H1 (cell line): ENCODE results near the gene PRSS8. TPM values are rescaled to one million over a fixed set of nuclear protein-coding genes. Genes with fewer than 3 reads are reported as not detected.
"Not testable (repeated sequence)": the region's sequence is repeated elsewhere in the genome, so short reads cannot be mapped to it uniquely, and the experiment has no call there.

Experiments used
- CTCF ChIA-PET: fragments of 300-600 bp; sonication (Branson Sonifier 250); formaldehyde crosslinking; loops from one replicate; lab custom pipeline; 2021; ENCODE audit not compliant: partially characterized antibody; lab: Charles Lee
- POLR2A ChIA-PET: fragments of 300-600 bp; sonication (Branson Sonifier 250); formaldehyde crosslinking; loops from one replicate; lab custom pipeline; 2021; ENCODE audit warnings: inconsistent platforms; ENCODE audit not compliant: partially characterized antibody; lab: Charles Lee
- DNase-seq, 2 experiments: peaks; one replicate each; pipeline versions ENCODE4 v3.0.0 to v3.0.0-alpha.2; 2010 to 2022; ENCODE audit warnings: low spot score in 2 of 2, low read depth in 1 of 2, mixed read lengths in 1 of 2
- FAIRE-seq: peaks from 2 replicates; lab custom pipeline; 2011; peaks lifted over from hg19 to GRCh38; lab: Jason Lieb, UNC
- H2AFZ ChIP-seq: 2 replicates; pipeline ENCODE4 v1.8.1; 2012; ENCODE audit warnings: low read length, inconsistent platforms
- H2AK5ac ChIP-seq: 2 replicates; pipeline ENCODE4 v1.6.1; 2013; ENCODE audit warnings: low read depth, low read length
- H2BK120ac ChIP-seq: replicated peaks from 2 replicates; pipeline ENCODE3; 2013; ENCODE audit warnings: low read depth, low read length, inconsistent platforms
- H2BK12ac ChIP-seq: 2 replicates; pipeline ENCODE4 v1.6.1; 2013; ENCODE audit warnings: low read depth, low read length
- H2BK15ac ChIP-seq: 2 replicates; pipeline ENCODE4 v1.6.1; 2013; ENCODE audit warnings: low read length
- H2BK20ac ChIP-seq: 2 replicates; pipeline ENCODE4 v1.6.1; 2013; ENCODE audit warnings: low read length
- H2BK5ac ChIP-seq: 2 replicates; pipeline ENCODE4 v1.6.1; 2013; ENCODE audit warnings: low read depth, low read length
- H3K14ac ChIP-seq: 2 replicates; pipeline ENCODE4 v1.6.1; 2013; ENCODE audit warnings: inconsistent platforms; ENCODE audit not compliant: insufficient read length
- H3K18ac ChIP-seq: 2 replicates; pipeline ENCODE4 v1.6.1; 2013; ENCODE audit warnings: low read length; ENCODE audit errors: extremely low read depth
- H3K23ac ChIP-seq: 2 replicates; pipeline ENCODE4 v1.6.1; 2013; ENCODE audit warnings: inconsistent platforms; ENCODE audit not compliant: insufficient read length
- H3K23me2 ChIP-seq: 2 replicates; pipeline ENCODE4 v1.6.1; 2013; ENCODE audit warnings: low read depth, low read length
- H3K27ac ChIP-seq: 2 replicates; pipeline ENCODE4 v1.6.1; 2011; ENCODE audit warnings: low read depth, low read length, inconsistent platforms
- H3K27me3 ChIP-seq, 4 experiments: replicated peaks in 1 of 4; 1 replicate in 1 of 4; 2 replicates in 3 of 4; pipeline versions ENCODE4 v1.6.1 to v1.8.1; 2011 to 2013; ENCODE audit warnings: low read length in 3 of 4, mild to moderate bottlenecking in 3 of 4, inconsistent platforms in 2 of 4, mixed read lengths in 2 of 4, moderate library complexity in 1 of 4; ENCODE audit not compliant: control insufficient read depth in 3 of 4, insufficient read depth in 3 of 4; ENCODE audit errors: extremely low read depth in 1 of 4
- H3K36me3 ChIP-seq, 4 experiments: 2 replicates each; pipeline versions ENCODE4 v1.6.1 to v1.8.1; 2011 to 2013; ENCODE audit warnings: mild to moderate bottlenecking in 4 of 4, low read length in 3 of 4, moderate library complexity in 2 of 4, control low read depth in 1 of 4, inconsistent platforms in 1 of 4; ENCODE audit not compliant: insufficient read depth in 4 of 4, control insufficient read depth in 2 of 4
- H3K4ac ChIP-seq: replicated peaks from 2 replicates; pipeline ENCODE3; 2013; ENCODE audit warnings: low read length, low read depth, mixed read lengths, inconsistent platforms; ENCODE audit not compliant: insufficient read length
- H3K4me1 ChIP-seq, 4 experiments: replicated peaks in 1 of 4; 1 replicate in 1 of 4; 2 replicates in 3 of 4; pipeline versions ENCODE4 v1.6.1 to v1.8.1; 2011 to 2013; ENCODE audit warnings: low read length in 3 of 4, inconsistent platforms in 2 of 4, mixed read lengths in 1 of 4; ENCODE audit not compliant: insufficient read depth in 4 of 4, control insufficient read depth in 3 of 4
- H3K4me2 ChIP-seq, 2 experiments: 2 replicates each; pipeline versions ENCODE4 v1.6.1 to v1.8.1; 2011 to 2013; ENCODE audit warnings: low read depth in 2 of 2, low read length in 2 of 2, control low read depth in 1 of 2, inconsistent platforms in 1 of 2, mild to moderate bottlenecking in 1 of 2; ENCODE audit not compliant: insufficient read depth in 1 of 2
- H3K4me3 ChIP-seq, 4 experiments: fragments of 200-600, 300-600 bp in 1 of 4; sonication (generic), shearing (Covaris generic), sonication (Bioruptor Twin) in 1 of 4; 2 replicates each; pipeline versions ENCODE4 v1.5.1 to v1.8.1; 2011 to 2016; ENCODE audit warnings: low read length in 4 of 4, low read depth in 3 of 4, control low read depth in 2 of 4, inconsistent platforms in 2 of 4, mild to moderate bottlenecking in 2 of 4, mixed read lengths in 1 of 4, moderate library complexity in 1 of 4; ENCODE audit not compliant: insufficient read depth in 2 of 4; ENCODE audit errors: extremely low read depth in 1 of 4
- H3K56ac ChIP-seq: replicated peaks from 2 replicates; pipeline ENCODE3; 2013; ENCODE audit warnings: low read depth, mild to moderate bottlenecking, mixed read lengths, low read length, inconsistent platforms; ENCODE audit not compliant: insufficient read length
- H3K79me1 ChIP-seq: 2 replicates; pipeline ENCODE4 v1.6.1; 2013; ENCODE audit warnings: low read depth, low read length, control low read depth
- H3K79me2 ChIP-seq, 2 experiments: 2 replicates each; pipeline versions ENCODE4 v1.6.1 to v1.8.1; 2012 to 2013; ENCODE audit warnings: low read length in 2 of 2, mild to moderate bottlenecking in 2 of 2, inconsistent platforms in 1 of 2; ENCODE audit not compliant: insufficient read depth in 2 of 2, control insufficient read depth in 1 of 2
- H3K9ac ChIP-seq, 4 experiments: replicated peaks in 1 of 4; 1 replicate in 1 of 4; 2 replicates in 3 of 4; pipeline versions ENCODE4 v1.6.1 to v1.8.1; 2011 to 2013; ENCODE audit warnings: low read depth in 3 of 4, low read length in 3 of 4, control low read depth in 2 of 4, mild to moderate bottlenecking in 2 of 4, moderate library complexity in 2 of 4, inconsistent platforms in 1 of 4; ENCODE audit errors: extremely low read depth in 1 of 4
- H3K9me3 ChIP-seq, 2 experiments: 2 replicates each; pipeline versions ENCODE4 v1.6.1 to v1.8.1; 2012 to 2013; ENCODE audit warnings: mild to moderate bottlenecking in 2 of 2, moderate library complexity in 2 of 2, control low read depth in 1 of 2, inconsistent platforms in 1 of 2, low read depth in 1 of 2, low read length in 1 of 2, mixed read lengths in 1 of 2; ENCODE audit not compliant: insufficient read depth in 2 of 2
- H4K20me1 ChIP-seq, 2 experiments: replicated peaks in 1 of 2; 2 replicates each; pipeline versions ENCODE3 to v1.8.1; 2011 to 2013; ENCODE audit warnings: inconsistent platforms in 2 of 2, low read length in 2 of 2, mild to moderate bottlenecking in 1 of 2; ENCODE audit not compliant: insufficient read depth in 2 of 2, control insufficient read depth in 1 of 2
- H4K5ac ChIP-seq: 2 replicates; pipeline ENCODE4 v1.6.1; 2013; ENCODE audit warnings: low read length, low read depth, mixed read lengths, inconsistent platforms; ENCODE audit not compliant: insufficient read length
- H4K8ac ChIP-seq: 2 replicates; pipeline ENCODE4 v1.8.0; 2013; ENCODE audit warnings: mild to moderate bottlenecking, moderate library complexity, low read length, inconsistent platforms; ENCODE audit not compliant: insufficient read depth; ENCODE audit errors: extremely low read depth
- H4K91ac ChIP-seq: replicated peaks from 2 replicates; pipeline ENCODE3; 2013; ENCODE audit warnings: low read length, mixed read lengths, inconsistent platforms; ENCODE audit not compliant: insufficient read length
- EZH2 ChIP-seq: fragments of 200-600 bp; sonication (generic); IDR thresholded peaks from 2 replicates; pipeline ENCODE4 v1.7.1; 2012; ENCODE audit warnings: low read depth, mild to moderate bottlenecking, moderate library complexity, low read length, inconsistent platforms; ENCODE audit not compliant: severe bottlenecking
- FOSL1 ChIP-seq: IDR thresholded peaks from 2 replicates; pipeline ENCODE4 v1.6.1; 2011; ENCODE audit warnings: mild to moderate bottlenecking, low read depth, low read length, moderate library complexity; ENCODE audit not compliant: insufficient read depth
- POLR2AphosphoS5 ChIP-seq: IDR thresholded peaks from 2 replicates; pipeline ENCODE4 v1.6.1; 2011; ENCODE audit warnings: low read depth, low read length
- SRF ChIP-seq: IDR thresholded peaks from 2 replicates; pipeline ENCODE4 v1.6.1; 2011; ENCODE audit warnings: mild to moderate bottlenecking, low read depth, low read length, moderate library complexity
- WGBS, 2 experiments: shearing (Covaris generic) in 1 of 2; methylation state at CpG; one replicate each; pipeline versions ENCODE4 v1.1.6 to v1.1.7; 2013 to 2015; ENCODE audit warnings: low lambda C conversion rate in 2 of 2, mixed read lengths in 2 of 2, inconsistent platforms in 1 of 2, low coverage in 1 of 2, missing lambda C conversion rate in 1 of 2; ENCODE audit not compliant: insufficient replicate concordance in 2 of 2, insufficient coverage in 1 of 2, insufficient read length in 1 of 2; ENCODE audit errors: extremely low coverage in 1 of 2, missing lambda C conversion rate in 1 of 2; 5-methylcytosine and 5-hydroxymethylcytosine counted together
- polyA plus RNA-seq, 7 experiments: library from polyadenylated mRNA; depleted of rRNA in 3 of 7; stranded (reverse) in 5 of 7; unstranded in 2 of 7; fragments of >200 nt in 5 of 7; fragments of 200-250 nt in 2 of 7; gene quantifications; 1 replicate in 5 of 7; 2 replicates in 1 of 7; 4 replicates in 1 of 7; pipeline versions ENCODE4 v1.2.1 to v1.2.3, GENCODE V29; 2011 to 2013; ENCODE audit warnings: missing spikeins in 2 of 7, mixed read lengths in 2 of 7
- total RNA-seq: library from RNA; stranded (reverse); fragmentation: NEBNext Ultra II Directional; extraction: Animal tissue kit (Norgen Biotek cat#: 25700); gene quantifications from 2 replicates; pipeline ENCODE4 v1.2.1, GENCODE V29; 2021

The PRSS8 gene
- total and polyA plus RNA-seq, 2 of the 8 experiments (the other 6 are each of a cell fraction or from before 2014, with no cell fraction given) = 87.7 to 273 TPM

DNA sequence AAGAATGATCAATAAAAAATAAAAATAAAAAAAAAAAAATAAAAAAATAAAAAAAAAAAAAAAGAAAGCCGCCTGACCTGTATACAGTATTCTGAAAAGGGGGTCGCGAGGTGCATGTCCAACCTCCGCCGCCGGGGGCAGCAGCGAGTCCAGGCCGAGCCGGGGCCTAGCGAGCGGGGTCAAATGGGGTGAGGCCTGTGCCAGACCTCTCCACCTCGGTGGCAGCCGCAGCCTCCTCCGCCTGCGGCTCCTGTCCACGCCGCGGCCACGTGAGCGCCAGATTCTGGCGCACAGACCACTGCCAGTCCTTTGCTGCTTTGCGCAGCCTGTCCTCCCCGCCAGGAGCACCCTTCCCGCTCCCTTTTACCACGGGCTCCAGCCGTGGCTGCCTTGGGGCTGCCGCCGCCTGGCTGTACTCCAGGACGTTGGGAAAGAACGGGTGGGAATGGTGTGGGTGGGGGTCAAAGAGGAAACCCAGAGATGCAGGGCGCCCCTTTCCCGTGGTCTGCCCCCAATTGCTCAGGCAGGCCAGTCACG is 29.8 kb downstream of the PRSS8 start (continued):
- TF ChIP-seq EZH2 (no peak), FOSL1 (no peak), POLR2AphosphoS5 (no peak), SRF (no peak)

- ChIA-PET POLR2A (interaction anchor here (0.7 to 3.0 kb wide), 9 partner anchors 10 to 79 kb away, joined by 3 to 16 read pairs (median 3); partner anchors contain the start of genes FUS, KAT8 and ZNF668), CTCF (interaction anchor here (0.6 to 1.9 kb wide), 10 partner anchors 8 to 185 kb away, joined by 3 to 7 read pairs (median 4); partner anchors contain the start of gene KAT8)
- not testable (repeated sequence) for H3K18ac ChIP-seq, H2BK5ac ChIP-seq, H2BK20ac ChIP-seq, H2BK120ac ChIP-seq, H3K9ac ChIP-seq, H3K36me3 ChIP-seq, H3K4me1 ChIP-seq, H3K79me2 ChIP-seq, H3K23me2 ChIP-seq, H3K23ac ChIP-seq, H3K4me2 ChIP-seq, DNase-seq, H3K4me3 ChIP-seq, H3K9me3 ChIP-seq, H3K27me3 ChIP-seq, FAIRE-seq, H3K79me1 ChIP-seq, H3K56ac ChIP-seq, H3K27ac ChIP-seq, H2BK15ac ChIP-seq, H3K14ac ChIP-seq, H2AFZ ChIP-seq, H2BK12ac ChIP-seq, H4K5ac ChIP-seq, H4K20me1 ChIP-seq, H2AK5ac ChIP-seq, H4K91ac ChIP-seq, H3K4ac ChIP-seq, H4K8ac ChIP-seq
- 84% methylated on average over 12 of the region's 13 CpGs; no CpG with 5 or more reads in 1 of the 2 experiments for WGBS, 2 experiments
Measured at GRCh38 chr16:31100876-31101641, 34.5 kb downstream of the PRSS8 start.
